NCI-H146 treated with DMSO at 0.1 percent for 48 hours (cell line): ENCODE data around the gene CWC27.
"Not testable (repeated sequence)": the region's sequence is repeated elsewhere in the genome, so short reads cannot be mapped to it uniquely, and the experiment has no call there.

Experiments
- DNase-seq: peaks from one replicate; lab custom pipeline; 2025; ENCODE audit not compliant: unreplicated experiment; lab: John Stamatoyannopoulos, UW

Gene CWC27

GRCh38 chr5:64788156-64788555, 19.4 kb downstream of the CWC27 start:
- no peak for DNase-seq

GRCh38 chr5:64789457-64789856, 20.7 kb downstream of the CWC27 start:
- no peak for DNase-seq

DNA sequence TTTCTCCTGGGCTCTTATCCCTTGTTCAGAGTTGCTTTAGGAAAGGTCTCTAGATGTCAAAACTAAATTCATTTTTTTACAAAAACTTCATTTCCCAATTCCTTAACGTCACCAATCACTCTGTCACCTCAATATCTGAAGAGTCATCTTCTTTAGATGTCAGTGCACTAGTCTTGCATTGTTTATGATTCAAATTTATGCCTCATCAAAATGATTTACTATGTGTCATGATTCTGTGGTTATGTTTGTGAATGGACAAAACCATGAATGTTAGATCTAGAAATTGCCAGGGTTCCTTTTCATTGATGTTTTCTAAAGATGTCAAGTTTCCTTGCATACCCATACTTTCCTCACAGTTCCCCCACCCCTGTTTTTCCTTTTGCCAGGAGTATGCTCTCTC, 21.5 kb downstream of the CWC27 start:
- DNase-seq = no peak

DNA sequence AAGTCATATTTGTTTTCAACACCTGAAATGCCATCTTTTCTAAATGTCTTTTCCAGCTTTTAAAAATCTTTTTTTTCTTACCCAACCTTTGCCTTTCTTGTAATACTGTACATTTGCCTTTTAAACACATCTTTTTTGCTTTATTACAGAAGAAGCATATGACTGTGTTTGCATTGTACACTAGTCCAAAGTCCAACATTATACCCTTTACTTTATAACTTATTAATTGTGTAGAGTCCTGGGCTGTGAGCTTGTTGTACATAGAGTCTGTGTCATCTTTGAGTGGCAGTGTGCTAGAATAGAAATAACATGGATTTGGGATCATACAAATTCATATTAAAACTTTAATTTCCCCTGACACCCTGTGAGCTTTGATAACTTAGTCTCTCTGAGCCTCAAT, 23.7 kb downstream of the CWC27 start:
- no peak for DNase-seq

DNA sequence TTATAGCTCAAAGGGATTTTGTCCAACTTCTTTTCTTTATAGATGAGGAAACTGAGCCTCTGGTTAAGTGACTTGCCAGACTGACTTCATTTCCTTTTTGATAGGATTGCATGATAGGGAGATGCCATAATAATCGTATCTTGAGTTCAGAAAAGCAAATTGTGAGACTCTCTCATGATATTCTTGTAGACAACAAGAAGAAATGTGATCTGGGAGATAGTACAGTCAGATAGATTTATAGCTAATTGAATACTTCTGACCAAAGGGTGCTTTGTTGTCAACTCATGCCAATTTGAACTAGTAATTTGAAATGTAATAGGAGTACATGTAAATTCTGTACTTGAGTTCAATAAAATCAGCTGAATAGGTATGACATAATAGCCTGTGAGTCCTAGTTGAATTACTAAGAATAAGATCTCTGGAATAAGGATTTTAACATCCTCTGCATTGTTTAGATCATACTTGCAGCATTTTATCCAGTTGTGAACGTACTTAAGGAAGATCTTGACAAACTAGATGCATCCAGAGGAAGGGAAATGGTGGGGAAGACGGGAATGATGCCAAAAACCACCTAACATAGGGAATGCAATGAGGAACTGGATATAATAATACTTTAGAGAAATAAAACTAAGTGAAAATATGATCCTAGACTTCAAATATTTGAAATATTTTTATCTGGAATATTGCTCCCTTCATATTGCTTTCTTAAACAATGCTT, 25.5 kb downstream of the CWC27 start:
- no peak for DNase-seq

GRCh38 chr5:64796301-64796700, 27.6 kb downstream of the CWC27 start:
- no peak for DNase-seq

DNA sequence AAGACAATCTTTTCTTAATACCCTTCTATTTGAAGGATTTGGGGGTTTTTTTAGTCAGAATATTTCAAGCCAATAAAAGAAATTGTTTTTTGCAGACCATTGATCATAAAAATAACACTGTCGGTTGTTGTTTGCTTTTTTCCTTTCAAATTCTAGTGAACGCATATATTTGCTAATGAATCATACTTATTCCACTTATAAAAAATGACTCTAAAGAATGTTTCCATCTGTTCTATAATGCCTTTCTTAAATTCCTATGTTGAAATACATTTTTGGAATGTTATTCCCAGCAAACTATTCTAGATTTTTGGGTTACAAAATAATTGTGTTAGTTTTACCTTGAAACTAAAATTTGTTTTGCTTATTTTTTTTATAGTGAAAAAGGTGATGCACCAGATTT, 32.2 kb downstream of the CWC27 start:
- no peak for DNase-seq

DNA sequence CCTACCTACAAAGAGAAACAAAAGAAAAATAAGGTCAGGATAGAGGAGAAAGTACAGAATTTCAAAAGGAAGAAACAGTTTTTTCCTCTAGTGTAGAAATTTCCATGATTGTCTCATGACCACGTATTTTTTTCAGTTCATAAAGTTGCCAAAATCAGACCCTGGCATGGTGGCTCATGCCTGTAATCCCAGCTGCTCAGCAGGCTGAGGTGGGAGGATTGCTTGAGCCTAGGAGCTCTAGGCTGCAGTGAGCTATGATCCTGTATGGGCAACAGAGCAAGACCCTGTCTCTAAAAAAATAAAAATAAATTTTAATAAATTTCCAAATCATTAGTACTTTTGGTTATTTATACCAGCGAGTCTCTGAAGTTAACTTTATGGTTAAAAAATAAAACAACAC, 37.8 kb downstream of the CWC27 start:
- no peak for DNase-seq

- no peak for DNase-seq
Observed at GRCh38 chr5:64807520-64807919, 38.8 kb downstream of the CWC27 start.

DNA sequence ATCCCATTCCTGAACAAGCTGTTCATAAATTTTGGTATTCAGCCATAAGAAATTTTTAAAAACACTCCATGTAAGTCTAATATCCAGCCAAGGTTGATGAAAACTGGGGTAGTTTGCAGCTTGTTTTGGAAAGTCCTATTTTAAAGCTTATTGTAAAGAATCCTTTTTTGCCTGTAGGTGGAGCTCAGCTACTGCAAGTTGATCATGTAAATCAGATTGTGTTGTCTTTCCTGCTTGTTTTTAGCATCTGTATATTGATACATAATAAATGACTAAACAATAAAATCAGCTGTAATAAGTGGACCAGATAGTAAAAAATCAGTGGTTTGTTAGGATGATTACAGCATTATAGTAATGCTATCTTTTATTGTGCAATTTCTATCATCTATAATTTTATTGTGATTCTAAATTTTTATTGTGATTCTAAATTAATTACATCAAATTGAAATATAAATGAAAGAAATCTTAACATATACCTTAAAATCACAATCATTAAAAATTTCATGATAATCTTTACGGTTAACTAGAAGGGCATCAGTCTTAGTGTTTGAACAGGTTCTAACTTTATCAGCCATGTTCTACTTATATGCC, 42.4 kb downstream of the CWC27 start:
- DNase-seq = peak; percentile 58

- DNase-seq = no peak
Observed at GRCh38 chr5:64814073-64814472, 45.3 kb downstream of the CWC27 start.

GRCh38 chr5:64818245-64818644, 49.5 kb downstream of the CWC27 start:
- DNase-seq = no peak

GRCh38 chr5:64819345-64819744, 50.6 kb downstream of the CWC27 start:
- not testable (repeated sequence) for DNase-seq

GRCh38 chr5:64822320-64822719, 53.6 kb downstream of the CWC27 start:
- DNase-seq = no peak

- no peak for DNase-seq
Observed at GRCh38 chr5:64826541-64826940, 57.8 kb downstream of the CWC27 start.

DNA sequence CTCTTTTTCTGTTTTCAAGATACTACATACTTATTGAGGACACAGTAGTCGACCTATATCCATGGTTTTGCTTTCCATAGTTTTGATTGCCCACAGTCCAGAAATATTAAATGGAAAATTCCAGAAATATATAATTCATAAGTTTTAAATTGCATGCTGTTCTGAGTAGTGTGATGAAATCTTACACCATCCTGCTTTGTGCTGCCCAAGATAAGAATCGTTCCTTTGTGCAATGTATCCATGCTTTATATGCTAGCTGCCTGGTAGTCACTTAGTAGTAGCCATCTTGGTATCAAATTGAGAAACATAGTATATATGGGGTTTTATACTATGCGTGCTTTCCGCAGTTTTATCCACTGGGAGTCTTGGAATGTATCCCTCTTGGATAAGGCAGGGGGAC, 59.0 kb downstream of the CWC27 start:
- no peak for DNase-seq

DNA sequence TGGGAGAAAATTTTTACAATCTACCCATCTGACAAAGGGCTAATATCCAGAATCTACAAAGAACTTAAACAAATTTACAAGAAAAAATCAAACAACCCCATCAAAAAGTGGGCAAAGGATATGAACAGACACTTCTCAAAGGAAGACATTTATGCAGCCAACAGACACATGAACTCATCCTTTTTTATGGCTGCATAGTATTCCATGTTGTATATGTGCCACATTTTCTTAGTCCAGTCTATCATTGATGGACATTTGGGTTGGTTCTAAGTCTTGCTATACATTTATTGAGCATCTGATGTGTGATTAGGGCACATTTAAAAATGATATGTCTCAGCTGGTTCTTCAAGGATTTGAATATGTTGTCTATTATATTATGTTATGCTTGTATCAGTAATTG, 61.9 kb downstream of the CWC27 start:
- not testable (repeated sequence) for DNase-seq

DNA sequence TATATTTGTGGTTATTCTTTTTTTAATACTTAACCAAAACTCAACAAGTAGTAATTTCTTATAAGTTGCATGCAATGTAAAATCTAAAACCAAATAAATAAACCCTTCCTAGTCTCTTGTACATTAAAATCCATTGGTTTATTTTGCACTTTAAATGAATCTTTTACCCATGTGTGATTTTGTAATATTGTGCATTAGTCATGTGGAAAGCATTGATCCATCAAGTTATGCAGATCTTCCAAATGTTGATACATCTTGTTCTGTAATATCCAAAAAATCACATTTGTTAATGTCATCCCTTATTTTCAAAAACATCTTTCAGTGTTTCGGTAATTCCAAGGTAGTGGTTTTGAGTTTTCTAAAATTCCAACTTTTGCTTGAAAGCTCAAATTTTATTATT, 63.3 kb downstream of the CWC27 start:
- no peak for DNase-seq

DNA sequence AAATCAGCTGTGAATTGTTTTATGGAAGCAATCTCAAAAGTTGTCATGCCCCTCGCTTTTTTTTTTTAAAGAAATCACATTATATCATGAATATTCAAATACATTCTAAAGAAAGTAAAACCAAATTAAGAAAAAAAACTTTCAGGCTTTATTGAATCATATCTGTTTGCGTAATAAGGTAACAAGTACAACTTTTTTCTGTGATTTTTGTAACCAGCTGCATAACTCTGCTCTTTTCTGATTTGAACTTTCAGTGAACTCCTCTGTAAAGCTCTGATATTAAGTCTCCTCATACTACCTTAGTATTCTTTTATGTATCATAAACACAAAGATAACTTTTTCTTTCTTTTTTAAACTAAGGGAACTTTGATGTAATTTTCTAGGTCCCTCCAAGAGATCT, 65.3 kb downstream of the CWC27 start:
- DNase-seq = no peak

DNA sequence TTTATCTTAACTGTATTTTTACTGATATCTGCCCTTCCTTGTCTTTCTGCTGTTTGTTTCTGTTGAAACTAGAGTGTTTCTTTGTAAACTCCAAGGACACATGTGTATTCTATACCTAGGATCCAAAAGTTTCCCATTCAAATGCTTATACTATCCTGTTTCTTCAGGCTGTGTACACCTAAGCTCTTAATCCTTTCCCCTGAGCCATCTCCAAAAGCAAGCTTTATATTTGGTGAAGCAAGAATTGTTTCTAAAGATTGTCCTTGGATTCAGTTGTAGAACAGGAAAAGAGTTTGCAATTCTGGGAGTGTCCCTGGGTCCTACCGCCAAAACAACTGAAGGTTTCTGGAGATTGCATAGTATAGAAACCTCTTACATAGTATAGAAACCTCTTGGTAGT, 65.9 kb downstream of the CWC27 start:
- no peak for DNase-seq

- DNase-seq = no peak
Observed at GRCh38 chr5:64835266-64835665, 66.5 kb downstream of the CWC27 start.

DNA sequence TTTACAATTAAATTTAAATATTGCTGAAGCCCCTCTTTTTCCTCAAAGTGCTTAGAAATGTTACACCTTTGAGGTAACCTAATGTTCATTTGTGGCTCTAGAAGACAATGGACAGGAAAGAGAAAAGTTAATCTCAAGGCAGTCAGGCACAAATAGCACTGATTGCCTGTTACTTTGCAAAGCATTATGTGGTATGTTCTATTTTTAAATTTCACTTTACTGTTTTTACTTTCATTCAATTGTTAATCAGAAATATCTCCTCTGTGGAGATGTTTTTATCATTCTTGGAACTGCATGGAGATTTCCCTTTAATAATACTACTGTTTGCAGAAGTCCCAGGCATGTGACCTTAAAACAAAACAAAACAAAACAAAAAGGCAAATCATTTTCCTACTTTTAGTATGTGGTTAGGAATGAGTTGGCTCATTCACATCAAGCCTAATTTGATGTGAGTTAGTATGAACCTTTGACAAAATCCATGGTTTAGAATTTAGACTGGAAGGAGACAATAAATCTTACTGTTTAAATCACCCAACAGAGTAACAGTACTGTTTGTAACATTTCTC, 67.5 kb downstream of the CWC27 start:
- DNase-seq = no peak

DNA sequence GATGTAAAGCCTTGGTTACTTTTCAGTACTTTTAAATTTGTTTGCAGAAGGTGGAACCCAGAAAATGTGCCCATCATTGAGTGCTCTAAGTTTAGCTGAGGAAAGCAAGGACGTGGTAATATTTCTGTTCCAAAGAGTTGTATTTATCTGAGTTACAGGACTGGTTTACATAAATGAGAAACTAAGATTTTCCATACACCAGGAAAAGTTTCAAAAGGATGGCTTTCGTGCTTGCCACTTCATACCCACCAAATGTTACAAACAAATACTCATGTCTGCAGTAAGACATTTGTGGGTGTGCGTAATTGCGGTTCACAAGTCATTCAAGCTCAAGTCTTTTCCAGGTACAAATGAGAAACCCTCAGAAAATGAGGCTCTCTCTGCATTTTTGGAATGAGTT, 68.1 kb downstream of the CWC27 start:
- no peak for DNase-seq
